ENCODE results near the gene MKX.

DNA sequence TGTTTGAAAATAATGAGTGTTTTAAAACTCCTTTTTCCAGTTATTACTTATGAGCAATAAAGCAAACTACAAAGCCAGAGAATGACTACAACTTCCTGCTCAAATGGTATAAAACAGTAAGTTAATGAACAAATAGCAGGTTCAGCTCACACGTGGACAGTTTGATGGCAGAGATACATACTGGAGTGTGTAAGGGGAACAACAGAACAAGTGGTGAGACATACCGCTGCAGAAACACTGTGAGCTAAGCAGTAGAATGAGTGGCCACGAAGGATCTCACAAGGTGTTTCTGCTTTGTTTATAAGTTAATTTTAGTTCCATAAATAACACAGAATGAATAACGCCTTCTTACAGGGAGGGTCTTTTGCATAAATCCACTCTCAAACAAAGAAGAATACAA, 3.0 kb upstream of the MKX start:
- TF ChIP-seq, protein P1, sequence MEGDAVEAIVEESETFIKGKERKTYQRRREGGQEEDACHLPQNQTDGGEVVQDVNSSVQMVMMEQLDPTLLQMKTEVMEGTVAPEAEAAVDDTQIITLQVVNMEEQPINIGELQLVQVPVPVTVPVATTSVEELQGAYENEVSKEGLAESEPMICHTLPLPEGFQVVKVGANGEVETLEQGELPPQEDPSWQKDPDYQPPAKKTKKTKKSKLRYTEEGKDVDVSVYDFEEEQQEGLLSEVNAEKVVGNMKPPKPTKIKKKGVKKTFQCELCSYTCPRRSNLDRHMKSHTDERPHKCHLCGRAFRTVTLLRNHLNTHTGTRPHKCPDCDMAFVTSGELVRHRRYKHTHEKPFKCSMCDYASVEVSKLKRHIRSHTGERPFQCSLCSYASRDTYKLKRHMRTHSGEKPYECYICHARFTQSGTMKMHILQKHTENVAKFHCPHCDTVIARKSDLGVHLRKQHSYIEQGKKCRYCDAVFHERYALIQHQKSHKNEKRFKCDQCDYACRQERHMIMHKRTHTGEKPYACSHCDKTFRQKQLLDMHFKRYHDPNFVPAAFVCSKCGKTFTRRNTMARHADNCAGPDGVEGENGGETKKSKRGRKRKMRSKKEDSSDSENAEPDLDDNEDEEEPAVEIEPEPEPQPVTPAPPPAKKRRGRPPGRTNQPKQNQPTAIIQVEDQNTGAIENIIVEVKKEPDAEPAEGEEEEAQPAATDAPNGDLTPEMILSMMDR (IDR thresholded peaks at IDR 0.05): no peak
- no peak for TF ChIP-seq POLR2AphosphoS5 (IDR thresholded peaks at IDR 0.05)

All from upper lobe of left lung (tissue), 4 donors.